Ovary (tissue), 9 donors: ENCODE results near the gene GLT1D1. TPM values are rescaled to one million over a fixed set of nuclear protein-coding genes. Genes with fewer than 3 reads are reported as not detected.

Experiments used
- DNase-seq, 5 donors: peaks; one replicate each; pipeline ENCODE4 v3.0.0-alpha.2; 2019 to 2020
- H3K27ac ChIP-seq, 2 donors: fragments of 200-600 bp; one replicate each; pipeline versions ENCODE4 v1.5.1 to v1.8.0; 2019 to 2022
- H3K27me3 ChIP-seq: fragments of 200-600 bp; one replicate; pipeline ENCODE4 v1.8.0; 2022
- H3K36me3 ChIP-seq: fragments of 200-600 bp; sonication (generic); one replicate; pipeline ENCODE4 v1.5.1; 2019
- H3K4me1 ChIP-seq: one replicate; pipeline ENCODE4 v1.8.1; 2013; ENCODE audit warnings: mild to moderate bottlenecking, moderate library complexity; ENCODE audit not compliant: insufficient read depth
- H3K4me3 ChIP-seq: fragments of 200-600 bp; sonication (generic); one replicate; pipeline ENCODE4 v1.5.1; 2017
- H3K9me3 ChIP-seq, 2 donors: fragments of 200-600 bp in 1 of 2; sonication (generic) in 1 of 2; one replicate each; pipeline versions ENCODE4 v1.5.1 to v1.8.1; 2013 to 2019; ENCODE audit warnings: mild to moderate bottlenecking in 1 of 2, moderate library complexity in 1 of 2
- CTCF ChIP-seq, 3 donors: fragments of 450-650 bp in 2 of 3; fragments of 200-600 bp in 1 of 3; IDR thresholded peaks; one replicate each; pipeline versions ENCODE4 v1.5.1 to v1.8.0; 2016 to 2022; ENCODE audit warnings: antibody characterized with exemption in 3 of 3, mild to moderate bottlenecking in 1 of 3
- EP300 ChIP-seq: sonication (generic); formaldehyde crosslinking; IDR thresholded peaks from one replicate; pipeline ENCODE4 v1.6.1; 2017; ENCODE audit warnings: antibody characterized with exemption
- POLR2A ChIP-seq: fragments of 450-650 bp; IDR thresholded peaks from one replicate; pipeline ENCODE4 v1.6.1; 2017; ENCODE audit warnings: antibody characterized with exemption, mild to moderate bottlenecking, moderate library complexity
- WGBS, 3 donors: extraction: QIAGEN DNeasy Blood & Tissue Kit in 1 of 3; methylation state at CpG; one replicate each; pipeline versions ENCODE4 v1.1.5 to v1.1.7; 2013 to 2017; 5-methylcytosine and 5-hydroxymethylcytosine counted together
- intact Hi-C, 4 donors: fragments of 100-400 bp; cut with DNase I; formaldehyde crosslinking; loops; one replicate each; pipeline versions ENCODE4 v1.11.0 to v1.15.1; 2022 to 2023
- polyA plus RNA-seq, 2 donors: library from polyadenylated mRNA; stranded (reverse); fragments of 200-250 nt in 1 of 2; fragments of 350-450 nt in 1 of 2; fragmentation: Illumina TruSeq in 1 of 2; extraction: RNeasy Lipid Tissue Mini Kit (QIAGEN cat#74804) in 1 of 2; gene quantifications; one replicate each; pipeline ENCODE4 v1.2.3, GENCODE V29; 2013 to 2014
- total RNA-seq, 7 donors: library from RNA; depleted of rRNA in 2 of 7; stranded (reverse); fragments of >200 nt in 2 of 7; fragmentation: NEBNext Ultra II Directional in 3 of 7; extraction: Animal tissue kit (Norgen Biotek cat#: 25700) in 3 of 7; gene quantifications; one replicate each; pipeline versions ENCODE4 v1.1.0 to v1.2.4, GENCODE V29; 2016 to 2023
- donor health status: DM: no; HTN: no; CAD: no; lungs with moderate emphysema.
- donor health status: DM: no; HTN: no; CAD: no.
- donor health status: Bipolar disorder and iron deficiency.
- donor health status: DM: yes; HTN: yes; CAD: no.
- donor health status: DM: no; HTN: no; CAD: no.
- donor health status: DM: yes; HTN: yes; CAD: no.

The GLT1D1 gene
- total and polyA plus RNA-seq, 9 donors, result 0.12 to 0.61 (median 0.24) TPM; not detected in 1

GRCh38 chr12:129001826-129002225, 148.5 kb downstream of the GLT1D1 start:
- Histone ChIP-seq H3K4me1 (no peaks in the 10 kb centered on the region), H3K4me3 (no peak overlapping the region), H3K27ac (no peak overlapping the region), H3K9me3 (no peaks in the 10 kb centered on the region), H3K36me3 (no peaks in the 10 kb centered on the region), H3K27me3 (no peaks in the 10 kb centered on the region)
- no peak for TF ChIP-seq CTCF (IDR thresholded peaks at IDR 0.05)
- TF ChIP-seq POLR2A, result no peak
- no peak for TF ChIP-seq EP300
- no peak for DNase-seq
- intact Hi-C loops, result no loop called here
- WGBS, 3 donors, result 80 to 87% (median 87%) methylated on average over 6 of the region's 6 CpGs

GRCh38 chr12:129002427-129002826, 149.1 kb downstream of the GLT1D1 start:
- H3K4me3 ChIP-seq, result no peak overlapping the region
- DNase-seq, result no peak
- intact Hi-C loops, result no loop called here
- H3K9me3 ChIP-seq, result no peaks in the 10 kb centered on the region
- H3K36me3 ChIP-seq, result no peaks in the 10 kb centered on the region
- TF ChIP-seq POLR2A (no peak), EP300 (no peak), CTCF (IDR thresholded peaks at IDR 0.05) (no peak)
- no peaks in the 10 kb centered on the region for H3K27me3 ChIP-seq
- H3K27ac ChIP-seq, result no peak overlapping the region
- H3K4me1 ChIP-seq, result no peaks in the 10 kb centered on the region
- 73 to 76% (median 75%) methylated on average over 8 of the region's 8 CpGs for WGBS, 3 donors

- H3K4me1 ChIP-seq, result no peaks in the 10 kb centered on the region
- no peak for DNase-seq
- no peaks in the 10 kb centered on the region for H3K9me3 ChIP-seq
- TF ChIP-seq CTCF (IDR thresholded peaks at IDR 0.05) (no peak), EP300 (no peak), POLR2A (no peak)
- 79 to 92% (median 86%) methylated on average over 7 to 8 of the region's 8 CpGs for WGBS, 3 donors
- intact Hi-C loops, result loop anchor here in 1 of 4 donors (5.0 kb wide), 1 partner anchor 412 kb away; no protein-coding TSS in a partner anchor
- no peaks in the 10 kb centered on the region for H3K27me3 ChIP-seq
- no peak overlapping the region for H3K27ac ChIP-seq
- H3K36me3 ChIP-seq, result no peaks in the 10 kb centered on the region
- H3K4me3 ChIP-seq, result no peak overlapping the region
Measured at GRCh38 chr12:129005416-129005815, 152.1 kb downstream of the GLT1D1 start.

- Histone ChIP-seq H3K4me1 (no peaks in the 10 kb centered on the region), H3K27ac (no peak overlapping the region), H3K27me3 (no peaks in the 10 kb centered on the region), H3K9me3 (no peaks in the 10 kb centered on the region), H3K36me3 (no peaks in the 10 kb centered on the region), H3K4me3 (no peak overlapping the region)
- no peak for TF ChIP-seq EP300
- TF ChIP-seq CTCF (IDR thresholded peaks at IDR 0.05), result no peak
- TF ChIP-seq POLR2A, result no peak
- DNase-seq, result no peak
- 80 to 87% (median 84%) methylated on average over 6 of the region's 6 CpGs for WGBS, 3 donors
- intact Hi-C loops, result loop anchor here in 1 of 4 donors (5.0 kb wide), 1 partner anchor 411 kb away; no protein-coding TSS in a partner anchor
Measured at GRCh38 chr12:129005829-129006228, 152.6 kb downstream of the GLT1D1 start.
